H9 (cell line): Measurements from ENCODE around the gene SUFU. TPM values are rescaled to one million over a fixed set of nuclear protein-coding genes. Genes with fewer than 3 reads are reported as not detected.

ENCODE experiments used
- DNase-seq: peaks from one replicate; pipeline ENCODE4 v3.0.0-alpha.2; 2017
- H2AFZ ChIP-seq: one replicate; pipeline ENCODE4 v1.6.1; 2013; ENCODE audit warnings: mild to moderate bottlenecking, low read length, control low read depth, moderate library complexity
- H2AK5ac ChIP-seq: 2 replicates; pipeline ENCODE4 v1.6.1; 2013; ENCODE audit warnings: low read length, control low read depth, mixed read lengths; ENCODE audit not compliant: insufficient read length
- H2BK120ac ChIP-seq: one replicate; pipeline ENCODE4 v1.6.1; 2013; ENCODE audit warnings: low read depth, mild to moderate bottlenecking, low read length, control low read depth, inconsistent platforms; ENCODE audit not compliant: poor library complexity, severe bottlenecking
- H2BK12ac ChIP-seq: 2 replicates; pipeline ENCODE4 v1.6.1; 2013; ENCODE audit warnings: low read length, control low read depth, mixed read lengths, low read depth; ENCODE audit not compliant: insufficient read length
- H2BK15ac ChIP-seq: 2 replicates; pipeline ENCODE4 v1.6.1; 2013; ENCODE audit warnings: low read depth, low read length, control low read depth
- H2BK20ac ChIP-seq: one replicate; pipeline ENCODE4 v1.6.1; 2013; ENCODE audit warnings: low read depth, mild to moderate bottlenecking, low read length, control low read depth, inconsistent platforms; ENCODE audit not compliant: poor library complexity, severe bottlenecking
- H2BK5ac ChIP-seq: 2 replicates; pipeline ENCODE4 v1.6.1; 2013; ENCODE audit warnings: low read length, control low read depth, mixed read lengths; ENCODE audit not compliant: insufficient read length
- H3K14ac ChIP-seq: 2 replicates; pipeline ENCODE4 v1.6.1; 2013; ENCODE audit warnings: low read length, control low read depth; ENCODE audit not compliant: insufficient read depth
- H3K18ac ChIP-seq: 2 replicates; pipeline ENCODE4 v1.6.1; 2013; ENCODE audit warnings: low read depth, mild to moderate bottlenecking, mixed read lengths, low read length, control low read depth; ENCODE audit not compliant: insufficient read length
- H3K23ac ChIP-seq: 2 replicates; pipeline ENCODE4 v1.6.1; 2013; ENCODE audit warnings: low read length, control low read depth, mixed read lengths, low read depth; ENCODE audit not compliant: insufficient read length
- H3K23me2 ChIP-seq: 2 replicates; pipeline ENCODE4 v1.6.1; 2013; ENCODE audit warnings: low read depth, mild to moderate bottlenecking, mixed read lengths, low read length, control low read depth; ENCODE audit not compliant: insufficient read length, poor library complexity, severe bottlenecking
- H3K27ac ChIP-seq: 2 replicates; pipeline ENCODE4 v1.5.1; 2013; ENCODE audit warnings: low read length, control low read depth, mixed read lengths, low read depth; ENCODE audit not compliant: insufficient read length
- H3K27me3 ChIP-seq: 2 replicates; pipeline ENCODE4 v1.6.1; 2013; ENCODE audit warnings: low read length, control low read depth, inconsistent platforms; ENCODE audit not compliant: insufficient read depth
- H3K4ac ChIP-seq: 2 replicates; pipeline ENCODE4 v1.6.1; 2013; ENCODE audit warnings: low read depth, mild to moderate bottlenecking, control low read depth, inconsistent platforms, low read length, moderate library complexity
- H3K4me1 ChIP-seq: 2 replicates; pipeline ENCODE4 v1.6.1; 2013; ENCODE audit warnings: low read length, control low read depth, inconsistent platforms; ENCODE audit not compliant: insufficient read depth
- H3K4me2 ChIP-seq: 2 replicates; pipeline ENCODE4 v1.6.1; 2013; ENCODE audit warnings: low read length, control low read depth, mixed read lengths; ENCODE audit not compliant: insufficient read length, insufficient read depth
- H3K56ac ChIP-seq: 2 replicates; pipeline ENCODE4 v1.6.1; 2013; ENCODE audit warnings: low read depth, mild to moderate bottlenecking, mixed read lengths, low read length, control low read depth; ENCODE audit not compliant: insufficient read length
- H3K79me1 ChIP-seq: 2 replicates; pipeline ENCODE4 v1.6.1; 2013; ENCODE audit warnings: low read depth, mild to moderate bottlenecking, moderate library complexity, low read length, control low read depth, inconsistent platforms; ENCODE audit not compliant: insufficient read depth, poor library complexity, severe bottlenecking
- H3K79me2 ChIP-seq: 2 replicates; pipeline ENCODE4 v1.6.1; 2013; ENCODE audit warnings: low read length, control low read depth, inconsistent platforms; ENCODE audit not compliant: insufficient read depth
- H3K9ac ChIP-seq: 2 replicates; pipeline ENCODE4 v1.6.1; 2013; ENCODE audit warnings: low read length, control low read depth, mixed read lengths; ENCODE audit not compliant: insufficient read length; ENCODE audit errors: extremely low read depth
- H3K9me3 ChIP-seq: one replicate; pipeline ENCODE4 v1.6.1; 2013; ENCODE audit warnings: low read depth, low read length, inconsistent platforms; ENCODE audit not compliant: control insufficient read depth
- H3T11ph ChIP-seq: one replicate; pipeline ENCODE4 v1.6.1; 2013; ENCODE audit warnings: mild to moderate bottlenecking, low read length, control low read depth, inconsistent platforms
- H4K20me1 ChIP-seq: one replicate; pipeline ENCODE4 v1.6.1; 2013; ENCODE audit not compliant: control insufficient read depth, insufficient read length, insufficient read depth
- H4K5ac ChIP-seq: 2 replicates; pipeline ENCODE4 v1.6.1; 2013; ENCODE audit warnings: low read depth, mild to moderate bottlenecking, mixed read lengths, low read length, control low read depth; ENCODE audit not compliant: insufficient read length
- H4K8ac ChIP-seq: replicated peaks from 2 replicates; pipeline ENCODE4 v1.6.1; 2013; ENCODE audit warnings: low read length, control low read depth, mixed read lengths, low read depth; ENCODE audit not compliant: insufficient read length
- H4K91ac ChIP-seq: 2 replicates; pipeline ENCODE4 v1.6.1; 2013; ENCODE audit warnings: low read depth, mild to moderate bottlenecking, moderate library complexity, mixed read lengths, low read length, control low read depth; ENCODE audit not compliant: insufficient read length
- H3K27ac Mint-ChIP-seq, 3 experiments: 2 replicates in 2 of 3; 3 replicates in 1 of 3; pipeline ENCODE4 v1.8.0; 2020 to 2021; ENCODE audit warnings: mixed read lengths in 3 of 3, mild to moderate bottlenecking in 1 of 3, moderate library complexity in 1 of 3
- H3K27me3 Mint-ChIP-seq: 2 replicates; pipeline ENCODE4 v1.8.0; 2021; ENCODE audit warnings: low read depth, mild to moderate bottlenecking, moderate library complexity, mixed read lengths
- H3K36me3 Mint-ChIP-seq, 3 experiments: 2 replicates in 2 of 3; 3 replicates in 1 of 3; pipeline ENCODE4 v1.8.0; 2020 to 2021; ENCODE audit warnings: low read depth in 3 of 3, mixed read lengths in 3 of 3; ENCODE audit not compliant: insufficient read depth in 1 of 3
- H3K4me1 Mint-ChIP-seq, 2 experiments: 2 replicates each; pipeline ENCODE4 v1.8.0; 2020; ENCODE audit warnings: mixed read lengths in 2 of 2
- H3K4me3 Mint-ChIP-seq, 2 experiments: 2 replicates in 1 of 2; 3 replicates in 1 of 2; pipeline ENCODE4 v1.8.0; 2020 to 2021; ENCODE audit warnings: mild to moderate bottlenecking in 2 of 2, mixed read lengths in 2 of 2, moderate library complexity in 1 of 2
- H3K9me3 Mint-ChIP-seq, 2 experiments: 2 replicates in 1 of 2; 3 replicates in 1 of 2; pipeline ENCODE4 v1.8.0; 2020; ENCODE audit warnings: mild to moderate bottlenecking in 2 of 2, mixed read lengths in 2 of 2, moderate library complexity in 1 of 2
- CTCF ChIP-seq: fragments of 200-600 bp; sonication (generic); conservative IDR thresholded peaks from 3 replicates; pipeline ENCODE4 v1.8.0; 2021; ENCODE audit warnings: antibody characterized with exemption, mild to moderate bottlenecking
- WGBS: extraction: QIAGEN DNeasy Blood & Tissue Kit; methylation state at CpG from one replicate; pipeline ENCODE4 v1.1.7; 2013; ENCODE audit warnings: missing lambda C conversion rate, low lambda C conversion rate, mixed read lengths; ENCODE audit not compliant: insufficient read length; ENCODE audit errors: extremely low coverage; 5-methylcytosine and 5-hydroxymethylcytosine counted together
- total RNA-seq: library from RNA; stranded (reverse); gene quantifications from 2 replicates; pipeline ENCODE4 v1.2.1, GENCODE V29; 2021

Gene SUFU
- total RNA-seq, 1 experiment from 2014 or later: 9.5 TPM

GRCh38 chr10:102649797-102650654, 146.3 kb downstream of the SUFU start:
- Histone ChIP-seq H3K27me3 (no peaks in the 10 kb centered on the region), H2AK5ac (no peak overlapping the region), H3K79me1 (peaks cover 6% of the 10 kb centered on the region), H3K9ac (no peak overlapping the region), H2BK12ac (no peak overlapping the region), H4K20me1 (no peaks in the 10 kb centered on the region), H3K4ac (no peak overlapping the region), H2BK15ac (no peak overlapping the region), H3K14ac (peak overlapping the region; percentile 56; the same call in 1 of the 2 replicates), H3K56ac (no peak overlapping the region), H3T11ph (no peak overlapping the region), H3K9me3 (no peaks in the 10 kb centered on the region), H3K23me2 (peaks cover 16% of the 10 kb centered on the region), H3K27ac (no peak overlapping the region), H2BK5ac (no peak overlapping the region), H4K8ac (no peak overlapping the region), H3K79me2 (peaks cover 21% of the 10 kb centered on the region; the same call in 1 of the 2 replicates), H3K4me2 (no peak overlapping the region), H3K18ac (no peak overlapping the region), H3K23ac (no peak overlapping the region), H3K4me1 (peaks cover 5% of the 10 kb centered on the region; the same call in 1 of the 2 replicates), H2BK20ac (no peak overlapping the region), H4K91ac (no peak overlapping the region), H2AFZ (no peak overlapping the region), H2BK120ac (no peak overlapping the region), H4K5ac (no peak overlapping the region)
- DNase-seq: no peak
- peak overlapping the region in 1 of 2 experiments; percentile 20; a peak in 1 of 5 replicates for H3K4me3 Mint-ChIP-seq
- H3K27me3 Mint-ChIP-seq: no peaks in the 10 kb centered on the region
- no peak for TF ChIP-seq CTCF
- H3K27ac Mint-ChIP-seq: peak overlapping the region in 2 of 3 experiments; percentile 74 to 90; a peak in 4 of 7 replicates
- WGBS: no CpG with 5 or more reads among the region's 12 CpGs
- no peaks in the 10 kb centered on the region for H3K9me3 Mint-ChIP-seq
- H3K4me1 Mint-ChIP-seq: peaks cover 65 to 74% of the 10 kb centered on the region in 2 experiments
- H3K36me3 Mint-ChIP-seq: peaks cover 4 to 27% (median 21%) of the 10 kb centered on the region in 3 experiments; a peak in 5 of 7 replicates
